Activated naive CD8-positive, alpha-beta T cell treated with anti-CD3 and anti-CD28 coated beads, Interleukin-2, amount 10 ng/mL, durations not matched to agents 7 days and 5 days (primary cell): ENCODE measurements around the gene MYMK. TPM values are rescaled to one million over a fixed set of nuclear protein-coding genes. Genes with fewer than 3 reads are reported as not detected.

Experiments
- ATAC-seq: fragments of 150-1000 bp; cut with Tn5 transposase; one replicate; pipeline ENCODE4 v1.10.0; 2021; ENCODE audit warnings: low read depth, moderate library complexity
- POLR2A ChIA-PET: fragments of 350-600 bp; sonication (Branson Sonifier 250); formaldehyde crosslinking; loops from one replicate; lab custom pipeline; 2021; ENCODE audit warnings: antibody characterized with exemption; lab: Charles Lee
- DNase-seq: peaks from one replicate; pipeline ENCODE4 v3.0.0; 2021
- H3K27ac Mint-ChIP-seq: one replicate; pipeline ENCODE4 v1.8.0; 2022; ENCODE audit warnings: mild to moderate bottlenecking, mixed read lengths
- H3K27me3 Mint-ChIP-seq: one replicate; pipeline ENCODE4 v1.8.0; 2022; ENCODE audit warnings: mild to moderate bottlenecking, moderate library complexity, mixed read lengths
- H3K36me3 Mint-ChIP-seq: one replicate; pipeline ENCODE4 v1.8.0; 2021; ENCODE audit warnings: mild to moderate bottlenecking, mixed read lengths
- H3K4me1 Mint-ChIP-seq: one replicate; pipeline ENCODE4 v1.8.0; 2021; ENCODE audit warnings: mixed read lengths
- H3K4me3 Mint-ChIP-seq: one replicate; pipeline ENCODE4 v1.8.0; 2022; ENCODE audit warnings: mild to moderate bottlenecking, moderate library complexity, mixed read lengths
- H3K9me3 Mint-ChIP-seq: one replicate; pipeline ENCODE4 v1.8.0; 2021; ENCODE audit warnings: mixed read lengths
- total RNA-seq, 2 experiments: library from RNA; stranded (reverse); gene quantifications; one replicate each; pipeline ENCODE4 v1.2.3, GENCODE V29; 2021

Gene MYMK, protein sequence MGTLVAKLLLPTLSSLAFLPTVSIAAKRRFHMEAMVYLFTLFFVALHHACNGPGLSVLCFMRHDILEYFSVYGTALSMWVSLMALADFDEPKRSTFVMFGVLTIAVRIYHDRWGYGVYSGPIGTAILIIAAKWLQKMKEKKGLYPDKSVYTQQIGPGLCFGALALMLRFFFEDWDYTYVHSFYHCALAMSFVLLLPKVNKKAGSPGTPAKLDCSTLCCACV
- total RNA-seq = not detected

DNA sequence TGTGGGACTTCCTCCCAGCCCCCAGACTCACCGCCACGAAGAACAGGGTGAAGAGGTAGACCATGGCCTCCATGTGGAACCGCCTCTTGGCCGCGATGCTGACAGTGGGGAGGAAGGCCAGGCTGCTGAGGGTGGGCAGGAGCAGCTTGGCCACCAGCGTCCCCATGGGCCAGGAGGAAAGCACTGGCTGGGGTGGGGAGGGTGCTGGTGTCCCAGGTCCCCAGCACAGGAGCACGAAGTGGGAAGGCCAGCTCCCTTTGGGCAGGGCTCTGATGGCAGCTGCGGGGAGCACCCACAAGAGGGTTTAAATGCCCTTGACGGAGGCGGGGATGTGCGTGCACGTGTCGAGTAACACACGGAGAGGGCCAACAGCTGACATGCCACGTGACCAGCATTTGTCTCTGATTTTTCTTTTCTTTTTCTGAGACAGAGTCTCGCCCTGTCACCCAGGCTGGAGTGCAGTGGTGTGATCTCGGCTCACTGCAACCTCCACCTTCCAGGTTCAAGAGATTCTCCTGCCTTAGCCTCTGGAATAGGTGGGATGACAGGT, at the start of gene MYMK:
Gene MYMK (minus strand): TSS at position 281 of the 550 bp plus-strand sequence. CDS start 115 bp downstream, at position 166.
- H3K4me1 Mint-ChIP-seq = no peaks in the 10 kb centered on the region
- no peaks in the 10 kb centered on the region for H3K27me3 Mint-ChIP-seq
- no peaks in the 10 kb centered on the region for H3K36me3 Mint-ChIP-seq
- no peak for DNase-seq
- no peak for ATAC-seq
- POLR2A ChIA-PET = no interaction called here
- H3K27ac Mint-ChIP-seq = no peak within 1 kb of the TSS
- no peak within 1 kb of the TSS for H3K4me3 Mint-ChIP-seq
- H3K9me3 Mint-ChIP-seq = no peaks in the 10 kb centered on the region

DNA sequence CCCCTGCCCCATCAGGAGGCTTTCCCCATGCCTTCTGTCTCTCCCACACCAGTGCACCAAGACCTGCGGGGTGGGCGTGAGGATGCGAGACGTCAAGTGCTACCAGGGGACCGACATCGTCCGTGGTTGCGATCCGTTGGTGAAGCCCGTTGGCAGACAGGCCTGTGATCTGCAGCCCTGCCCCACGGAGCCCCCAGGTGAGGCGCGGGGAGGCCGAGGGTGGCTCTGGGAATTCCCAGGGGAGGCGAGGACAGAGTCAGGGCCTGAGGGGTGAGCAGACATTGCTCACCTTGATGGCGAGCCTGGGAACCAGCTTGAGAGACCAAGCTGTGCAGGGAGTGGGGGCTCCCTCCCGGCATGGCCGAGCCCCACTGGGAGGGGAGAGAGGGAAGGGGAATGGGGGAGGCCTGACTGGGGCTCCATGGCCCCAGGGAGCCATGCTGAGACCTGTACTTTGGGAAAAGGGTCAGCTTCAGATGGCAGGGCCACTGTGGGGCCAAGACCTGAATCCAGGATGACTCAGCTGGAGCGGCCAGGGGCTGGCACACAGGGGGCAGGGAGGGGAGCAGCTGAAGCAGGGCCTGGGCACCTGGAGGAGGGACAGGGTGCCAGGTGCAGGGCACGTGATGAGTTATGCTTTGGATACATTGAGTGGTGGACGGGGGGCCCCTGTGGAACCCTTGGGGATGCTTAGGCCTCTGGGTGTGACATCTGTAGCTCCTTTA, 49.2 kb upstream of the MYMK start:
- no peaks in the 10 kb centered on the region for H3K9me3 Mint-ChIP-seq
- H3K4me1 Mint-ChIP-seq = peaks cover 2% of the 10 kb centered on the region
- no peak overlapping the region for H3K4me3 Mint-ChIP-seq
- ATAC-seq = no peak
- no peaks in the 10 kb centered on the region for H3K36me3 Mint-ChIP-seq
- no peak overlapping the region for H3K27ac Mint-ChIP-seq
- no peak for DNase-seq
- peaks cover 10% of the 10 kb centered on the region for H3K27me3 Mint-ChIP-seq
- POLR2A ChIA-PET = no interaction called here

DNA sequence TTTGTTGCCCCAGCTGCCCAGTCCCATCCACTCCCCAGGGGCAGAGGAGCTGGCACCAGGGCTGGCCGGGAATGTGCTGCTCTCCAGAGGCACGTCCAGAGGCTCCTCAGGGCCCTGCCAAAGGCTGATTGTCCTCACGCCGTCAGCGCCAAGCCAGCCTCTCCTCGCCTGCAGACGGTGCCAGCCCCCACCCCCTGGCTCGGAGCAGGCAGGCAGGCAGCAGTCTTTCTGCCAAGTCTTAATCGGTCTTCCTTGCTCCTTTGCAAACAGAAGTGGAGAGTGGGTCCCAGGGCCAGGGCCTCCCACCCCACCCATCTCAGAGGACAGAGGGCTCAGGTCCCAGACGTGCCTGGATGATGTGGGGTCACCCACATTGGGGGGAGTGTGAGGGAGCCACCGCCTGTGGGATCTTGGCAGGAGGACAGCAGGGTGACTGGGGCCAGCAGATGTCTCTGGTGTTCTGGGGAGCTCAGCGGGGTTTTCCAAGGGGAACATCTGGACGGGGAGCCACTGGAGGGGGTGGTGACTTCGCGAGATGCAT, 48.1 kb upstream of the MYMK start:
- no peak for DNase-seq
- Mint-ChIP-seq H3K9me3 (no peaks in the 10 kb centered on the region), H3K36me3 (no peaks in the 10 kb centered on the region), H3K27ac (no peak overlapping the region), H3K4me1 (peaks cover 2% of the 10 kb centered on the region), H3K27me3 (peaks cover 5% of the 10 kb centered on the region), H3K4me3 (no peak overlapping the region)
- POLR2A ChIA-PET = no interaction called here
- ATAC-seq = no peak

DNA sequence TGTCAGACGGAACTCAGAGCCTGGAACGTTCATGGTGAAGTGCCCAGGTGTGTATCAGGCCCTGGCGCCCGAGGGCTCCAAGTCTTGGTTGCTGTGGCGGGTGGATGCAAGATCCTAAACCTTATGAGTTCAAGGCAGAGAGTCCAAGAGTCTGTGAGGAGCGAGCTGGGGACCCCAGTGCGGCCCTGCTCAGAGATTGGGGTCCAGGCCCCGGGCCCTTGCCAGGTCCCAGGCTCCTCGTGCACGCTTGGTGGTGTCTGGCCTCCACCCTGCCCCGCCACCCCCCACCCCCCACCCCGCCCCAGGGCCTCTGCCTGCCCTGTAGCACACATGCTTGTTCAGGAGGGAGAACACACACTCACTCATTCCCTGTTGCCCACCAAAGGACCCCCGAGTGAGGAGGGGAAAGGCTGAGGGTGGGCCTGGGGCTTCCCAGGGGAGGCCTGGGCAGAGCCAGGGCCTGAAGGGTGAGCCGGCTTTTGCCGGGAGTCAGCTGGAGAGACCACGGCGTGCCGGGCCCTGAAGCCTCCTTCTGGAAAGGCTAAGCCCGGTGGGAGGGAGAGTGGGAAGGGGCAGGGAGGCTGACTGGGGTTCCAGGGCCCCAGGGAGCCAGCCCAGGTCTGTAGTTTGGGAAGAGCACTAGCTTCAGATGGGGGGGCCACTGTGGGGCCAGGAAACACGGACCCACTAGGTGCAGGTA, 47.3 kb upstream of the MYMK start:
- H3K4me3 Mint-ChIP-seq = no peak overlapping the region
- DNase-seq (no peak), ATAC-seq (no peak)
- peaks cover 2% of the 10 kb centered on the region for H3K4me1 Mint-ChIP-seq
- no peaks in the 10 kb centered on the region for H3K36me3 Mint-ChIP-seq
- POLR2A ChIA-PET = no interaction called here
- no peaks in the 10 kb centered on the region for H3K9me3 Mint-ChIP-seq
- H3K27ac Mint-ChIP-seq = no peak overlapping the region
- no peaks in the 10 kb centered on the region for H3K27me3 Mint-ChIP-seq

DNA sequence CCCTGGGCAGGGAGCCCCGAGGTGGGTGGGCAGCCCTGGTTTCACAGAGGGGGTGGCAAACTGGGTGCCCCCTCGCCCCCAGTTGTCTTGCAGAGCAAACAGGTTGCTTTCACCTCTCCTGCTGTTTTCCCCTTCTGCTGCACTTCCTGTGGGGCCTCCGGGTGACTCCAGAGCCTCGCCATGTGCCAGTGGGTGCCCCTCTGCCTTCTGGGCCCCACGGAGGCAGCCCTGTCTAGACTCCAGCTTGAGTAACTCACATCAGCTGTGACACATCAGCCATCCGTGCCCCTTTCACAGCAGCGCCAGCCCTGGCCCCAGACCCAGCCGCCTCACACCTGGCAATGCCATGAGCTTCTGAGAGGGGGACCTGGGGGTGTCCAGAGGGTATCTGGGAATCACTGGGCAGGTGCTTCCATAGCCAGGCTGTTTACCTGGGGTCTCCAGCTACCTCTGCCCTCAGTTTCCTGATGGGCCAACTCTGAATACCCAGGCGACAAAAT, 46.7 kb upstream of the MYMK start:
- Mint-ChIP-seq H3K36me3 (no peaks in the 10 kb centered on the region), H3K27ac (no peak overlapping the region), H3K4me3 (no peak overlapping the region), H3K9me3 (no peaks in the 10 kb centered on the region), H3K4me1 (no peaks in the 10 kb centered on the region), H3K27me3 (no peaks in the 10 kb centered on the region)
- ATAC-seq (no peak), DNase-seq (no peak)
- POLR2A ChIA-PET = no interaction called here

DNA sequence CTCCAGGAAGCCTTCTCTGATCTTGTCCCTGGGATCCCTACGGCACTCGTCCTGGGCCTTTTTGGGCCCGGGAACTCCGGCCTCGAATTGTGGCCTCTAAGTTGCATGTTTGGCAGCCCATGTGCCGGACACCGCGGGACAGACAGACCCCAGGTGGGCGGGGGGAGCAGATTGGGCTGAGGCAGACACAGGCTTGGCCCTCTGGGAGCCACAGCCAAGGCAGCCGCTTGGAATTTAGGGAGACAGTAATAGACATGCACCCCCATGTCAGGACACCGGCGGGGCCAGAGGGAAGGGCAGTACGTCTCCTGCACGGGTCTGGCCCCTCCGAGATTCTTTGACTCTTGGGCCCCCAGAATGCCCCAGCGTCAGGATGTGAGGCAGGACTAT, 45.9 kb upstream of the MYMK start:
- Mint-ChIP-seq H3K36me3 (no peaks in the 10 kb centered on the region), H3K27me3 (no peaks in the 10 kb centered on the region), H3K4me1 (no peaks in the 10 kb centered on the region), H3K4me3 (no peak overlapping the region), H3K27ac (no peak overlapping the region), H3K9me3 (no peaks in the 10 kb centered on the region)
- DNase-seq = no peak
- no peak for ATAC-seq
- POLR2A ChIA-PET = no interaction called here

DNA sequence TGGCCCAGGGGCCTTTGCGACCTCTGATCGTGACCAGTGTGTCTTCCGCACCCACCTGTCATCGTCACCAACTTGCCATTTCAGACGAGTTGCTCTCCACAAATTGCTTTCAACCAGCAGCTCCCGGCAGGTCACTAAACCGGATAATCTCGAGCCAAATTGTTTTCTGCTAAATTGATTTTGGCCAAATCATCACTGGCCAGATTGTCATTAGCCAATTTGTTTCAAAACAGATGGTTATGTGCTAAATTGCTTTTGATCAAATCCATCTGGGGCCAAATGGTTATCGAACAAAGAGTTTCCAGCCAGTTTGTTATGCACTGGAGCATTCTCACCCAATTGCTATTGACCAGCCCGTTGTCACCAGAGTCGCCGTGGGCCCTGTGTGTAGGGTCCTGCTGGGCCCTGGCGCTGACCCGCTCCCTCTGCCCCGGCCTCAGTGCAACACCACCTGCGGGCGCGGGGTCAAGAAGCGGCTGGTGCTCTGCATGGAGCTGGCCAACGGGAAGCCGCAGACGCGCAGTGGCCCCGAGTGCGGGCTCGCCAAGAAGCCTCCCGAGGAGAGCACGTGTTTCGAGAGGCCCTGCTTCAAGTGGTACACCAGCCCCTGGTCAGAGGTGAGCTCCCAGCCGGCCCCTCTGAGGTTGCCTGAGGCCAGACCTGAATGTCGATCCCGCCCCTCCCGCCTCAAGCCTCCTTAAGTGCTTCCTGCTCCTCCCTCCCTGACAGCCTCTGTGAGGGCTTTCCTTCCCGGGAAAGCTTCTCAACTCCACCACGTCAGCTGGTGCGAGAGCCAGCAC, 45.3 kb upstream of the MYMK start:
- no peaks in the 10 kb centered on the region for H3K4me1 Mint-ChIP-seq
- DNase-seq = no peak
- no peaks in the 10 kb centered on the region for H3K27me3 Mint-ChIP-seq
- no peaks in the 10 kb centered on the region for H3K9me3 Mint-ChIP-seq
- no peaks in the 10 kb centered on the region for H3K36me3 Mint-ChIP-seq
- no peak overlapping the region for H3K27ac Mint-ChIP-seq
- ATAC-seq = peak; percentile 12
- no peak overlapping the region for H3K4me3 Mint-ChIP-seq
- POLR2A ChIA-PET = interaction anchor here (0.8 kb wide), 1 partner anchor 14 kb away, joined by 3 read pairs; no protein-coding TSS in a partner anchor

DNA sequence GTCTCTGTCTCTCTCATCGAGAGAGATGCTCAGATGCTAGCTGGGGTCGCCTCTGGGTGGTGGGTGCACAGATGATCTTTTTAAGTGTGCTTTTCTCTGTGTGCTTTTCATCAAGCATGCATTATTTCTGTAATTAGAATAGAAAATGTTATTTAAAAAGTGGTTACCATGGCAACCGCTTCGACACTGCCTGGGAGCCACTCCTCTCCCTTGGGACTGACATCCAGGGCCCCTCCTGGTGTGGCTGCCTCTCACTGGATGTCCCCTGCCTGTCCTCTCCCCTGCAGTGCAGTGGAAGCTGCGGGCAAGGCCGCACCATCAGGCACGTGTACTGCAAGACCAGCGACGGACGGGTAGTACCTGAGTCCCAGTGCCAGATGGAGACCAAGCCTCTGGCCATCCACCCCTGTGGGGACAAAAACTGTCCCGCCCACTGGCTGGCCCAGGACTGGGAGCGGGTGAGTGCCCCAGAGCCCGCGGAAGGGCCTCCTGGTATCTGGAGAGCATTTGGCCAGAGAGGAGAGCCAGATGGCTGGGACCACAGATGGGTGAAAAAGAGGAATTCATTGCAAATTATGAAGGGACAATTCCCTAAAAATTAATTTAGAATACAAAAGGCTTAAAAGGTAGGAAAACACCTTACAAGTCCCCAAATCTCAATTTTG, 44.5 kb upstream of the MYMK start:
- H3K9me3 Mint-ChIP-seq = no peaks in the 10 kb centered on the region
- H3K27me3 Mint-ChIP-seq = no peaks in the 10 kb centered on the region
- H3K4me3 Mint-ChIP-seq = no peak overlapping the region
- POLR2A ChIA-PET = interaction anchor here (0.8 kb wide), 1 partner anchor 15 kb away, joined by 3 read pairs; no protein-coding TSS in a partner anchor
- DNase-seq (no peak), ATAC-seq (no peak)
- no peaks in the 10 kb centered on the region for H3K4me1 Mint-ChIP-seq
- H3K36me3 Mint-ChIP-seq = no peaks in the 10 kb centered on the region
- H3K27ac Mint-ChIP-seq = no peak overlapping the region

DNA sequence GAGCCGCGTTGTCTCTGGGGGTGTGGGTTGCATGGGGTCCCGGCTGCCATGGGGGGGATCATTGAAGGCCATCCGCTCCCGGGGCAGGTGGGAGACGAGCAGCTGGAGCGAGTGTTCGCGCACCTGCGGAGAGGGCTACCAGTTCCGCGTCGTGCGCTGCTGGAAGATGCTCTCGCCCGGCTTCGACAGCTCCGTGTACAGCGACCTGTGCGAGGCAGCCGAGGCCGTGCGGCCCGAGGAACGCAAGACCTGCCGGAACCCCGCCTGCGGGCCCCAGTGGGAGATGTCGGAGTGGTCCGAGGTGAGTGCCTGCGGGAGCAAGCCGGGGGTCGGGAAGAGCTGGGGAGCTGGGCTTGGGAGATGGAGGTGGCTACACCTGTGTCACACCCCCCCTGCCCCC, 43.4 kb upstream of the MYMK start:
- H3K36me3 Mint-ChIP-seq = no peaks in the 10 kb centered on the region
- no peak for ATAC-seq
- no peak overlapping the region for H3K27ac Mint-ChIP-seq
- POLR2A ChIA-PET = no interaction called here
- no peaks in the 10 kb centered on the region for H3K27me3 Mint-ChIP-seq
- no peak overlapping the region for H3K4me3 Mint-ChIP-seq
- no peaks in the 10 kb centered on the region for H3K4me1 Mint-ChIP-seq
- H3K9me3 Mint-ChIP-seq = no peaks in the 10 kb centered on the region
- no peak for DNase-seq

DNA sequence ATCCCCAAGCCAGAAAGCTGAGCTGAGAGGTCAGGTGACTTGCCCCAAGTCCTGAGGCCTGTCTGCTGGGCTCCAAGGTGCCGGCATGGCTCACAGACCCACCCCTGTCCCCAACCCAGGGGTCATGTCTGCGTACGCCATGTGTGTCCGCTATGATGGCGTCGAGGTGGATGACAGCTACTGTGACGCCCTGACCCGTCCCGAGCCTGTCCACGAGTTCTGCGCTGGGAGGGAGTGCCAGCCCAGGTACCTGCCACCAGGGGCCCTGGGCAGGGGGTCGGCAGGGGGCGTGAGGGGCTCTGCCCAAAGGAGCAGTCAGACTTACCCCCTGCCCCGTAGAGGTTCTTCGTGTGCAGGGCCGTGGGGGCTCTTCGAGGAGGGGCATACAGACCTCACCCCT, 42.1 kb upstream of the MYMK start:
- POLR2A ChIA-PET = no interaction called here
- H3K4me1 Mint-ChIP-seq = no peaks in the 10 kb centered on the region
- no peak overlapping the region for H3K27ac Mint-ChIP-seq
- H3K27me3 Mint-ChIP-seq = no peaks in the 10 kb centered on the region
- DNase-seq (no peak), ATAC-seq (no peak)
- no peaks in the 10 kb centered on the region for H3K36me3 Mint-ChIP-seq
- H3K9me3 Mint-ChIP-seq = no peaks in the 10 kb centered on the region
- no peak overlapping the region for H3K4me3 Mint-ChIP-seq

DNA sequence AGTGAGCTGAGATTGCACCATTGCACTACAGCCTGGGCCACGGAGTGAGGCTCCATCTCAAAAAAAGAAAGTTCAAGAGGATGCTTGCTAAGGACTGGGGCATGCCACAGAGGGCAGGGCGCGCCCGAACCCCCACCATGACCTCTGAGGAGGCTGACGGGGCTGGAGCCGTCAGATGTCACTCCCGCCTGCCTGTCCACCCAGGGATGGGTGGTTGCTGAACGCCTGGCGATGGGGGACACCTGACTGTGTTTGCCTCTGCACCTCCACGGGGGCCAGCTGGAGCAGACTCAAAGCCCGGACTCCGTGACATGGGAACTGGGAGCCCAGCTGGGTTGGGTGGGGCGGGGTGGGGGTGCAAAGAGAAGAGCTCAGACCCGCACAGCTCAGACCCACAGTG, 41.6 kb upstream of the MYMK start:
- H3K4me3 Mint-ChIP-seq = no peak overlapping the region
- no peaks in the 10 kb centered on the region for H3K36me3 Mint-ChIP-seq
- POLR2A ChIA-PET = no interaction called here
- no peaks in the 10 kb centered on the region for H3K9me3 Mint-ChIP-seq
- DNase-seq (no peak), ATAC-seq (no peak)
- no peaks in the 10 kb centered on the region for H3K4me1 Mint-ChIP-seq
- no peak overlapping the region for H3K27ac Mint-ChIP-seq
- H3K27me3 Mint-ChIP-seq = no peaks in the 10 kb centered on the region

DNA sequence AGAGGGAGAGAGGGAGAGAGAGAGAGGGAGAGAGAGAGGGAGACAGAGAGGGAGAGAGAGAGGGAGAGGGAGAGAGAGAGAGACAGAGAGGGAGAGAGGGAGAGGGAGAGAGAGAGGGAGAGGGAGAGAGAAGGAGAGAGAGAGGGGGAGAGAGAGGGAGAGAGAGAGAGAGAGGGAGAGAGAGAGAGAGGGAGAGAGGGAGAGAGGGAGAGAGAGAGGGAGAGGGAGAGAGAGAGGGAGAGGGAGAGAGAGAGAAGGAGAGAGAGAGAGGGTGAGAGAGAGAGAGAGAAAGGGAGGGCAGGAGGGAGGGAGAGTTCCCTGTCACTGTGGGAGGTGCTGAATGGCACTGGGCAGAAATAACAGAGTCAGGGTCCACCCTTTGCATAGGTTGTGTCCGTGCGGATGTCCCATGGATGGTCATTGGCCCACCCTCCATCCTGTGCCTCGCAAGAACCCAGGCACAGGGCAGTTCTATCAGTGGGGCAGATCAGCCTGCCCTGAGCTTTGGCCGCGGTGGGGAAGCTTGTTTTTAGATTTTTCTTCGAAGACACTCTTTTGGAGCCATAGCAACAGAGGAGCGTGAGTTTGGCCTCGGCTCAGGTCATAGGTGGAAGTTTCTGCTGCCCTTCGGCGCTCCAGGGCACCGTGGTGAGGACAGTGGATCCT, 39.8 kb upstream of the MYMK start:
- peak overlapping the region; percentile 30 for H3K27ac Mint-ChIP-seq
- no peaks in the 10 kb centered on the region for H3K36me3 Mint-ChIP-seq
- H3K4me3 Mint-ChIP-seq = no peak overlapping the region
- H3K27me3 Mint-ChIP-seq = peaks cover 3% of the 10 kb centered on the region
- ATAC-seq (no peak), DNase-seq (no peak)
- POLR2A ChIA-PET = no interaction called here
- no peaks in the 10 kb centered on the region for H3K9me3 Mint-ChIP-seq
- H3K4me1 Mint-ChIP-seq = no peaks in the 10 kb centered on the region
